ENCODE data around the gene TRIM41. TPM values are rescaled to one million over a fixed set of nuclear protein-coding genes. Genes with fewer than 3 reads are reported as not detected.
A peak's percentile ranks its signal among the peaks of the same experiment; 100 is the strongest.

TRIM41 gene
- total and polyA plus RNA-seq, 2 of the 13 experiments (the other 11 are each of a cell fraction or from before 2014, with no cell fraction given), result 10.2 to 16.7 TPM

DNA sequence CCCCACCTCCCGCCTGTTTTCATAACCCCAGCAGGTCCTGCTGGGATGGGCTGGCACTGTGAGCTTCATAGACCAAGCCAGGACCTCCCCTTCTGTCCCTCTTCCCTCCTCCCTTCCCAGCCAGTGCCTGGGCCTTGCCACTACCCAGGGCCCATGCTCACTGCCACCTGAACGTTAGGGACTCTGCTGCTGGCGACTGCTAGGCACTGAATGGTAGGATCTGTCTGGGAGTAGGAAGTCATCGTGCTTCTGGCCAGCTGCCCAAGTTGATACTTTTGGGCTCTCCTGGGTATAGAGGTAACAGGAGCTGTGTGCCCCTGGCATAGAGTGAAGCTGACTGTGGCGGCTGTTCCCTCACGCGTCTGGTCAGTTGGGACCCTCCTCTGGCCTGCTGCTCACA is 8.4 kb downstream of the TRIM41 start:
- H3K4me2 ChIP-seq (ENCODE audit: low read depth, low read length), result no peak overlapping the region
- no peaks in the 10 kb centered on the region for H3K79me2 ChIP-seq (ENCODE audit: insufficient read depth, low read length)
- H3K4me1 ChIP-seq (ENCODE audit: insufficient read depth, low read length), result peaks cover 8% of the 10 kb centered on the region; the same call in 1 of the 2 replicates
- in situ Hi-C loops (cut with HindIII; ENCODE audit: extremely low pct_ligation_motif_present, low pct_unique_long_range_greater_than_20kb) (no loop called here), intact Hi-C loops (cut with micrococcal nuclease; ENCODE audit: unreplicated experiment) (no loop called here)
- POLR2A ChIA-PET, result interaction anchor here (4.3 kb wide), 1 partner anchor 13 kb away, joined by 41 read pairs; the partner anchor contains the start of gene RACK1
- peak; percentile 0; the same call in 1 of the 3 replicates for ATAC-seq
- DNase-seq (ENCODE audit: low spot score), result no peak
- peaks cover 9% of the 10 kb centered on the region for H4K20me1 ChIP-seq (ENCODE audit: insufficient read depth, low read length)
- BruUV-seq (replicated peaks), result no TSS peak
- 100% methylated on average over 3 of the region's 7 CpGs for WGBS (ENCODE audit: low lambda C conversion rate)
- no peaks in the 10 kb centered on the region for H3K27me3 ChIP-seq (ENCODE audit: control insufficient read depth in 1 of 2, insufficient read depth in 2 of 2, low read length in 2 of 2)
- no peak for TF ChIP-seq ZNF546 (CRISPR knock-in tag; conservative IDR thresholded peaks at IDR 0.05)
- peak; percentile 36 for TF ChIP-seq AGO2 (optimal IDR thresholded peaks at IDR 0.05; ENCODE audit: low read depth, low read length)
- no peak overlapping the region for H3K27ac ChIP-seq (ENCODE audit: extremely low read length, insufficient read depth, low read length)
- no peak for FAIRE-seq
- H3K36me3 ChIP-seq (replicated peaks in 1 of 2; ENCODE audit: control insufficient read depth in 1 of 2, insufficient read depth in 2 of 2, low read length in 2 of 2), result peaks cover 18 to 59% of the 10 kb centered on the region in 2 experiments
- CTCF ChIA-PET (ENCODE audit: low intra/inter-chr PET ratio, low total read pairs), result no interaction called here
- H3K9me3 ChIP-seq (ENCODE audit: low read length), result no peaks in the 10 kb centered on the region
- H3K4me3 ChIP-seq (replicated peaks in 1 of 3; ENCODE audit: insufficient read depth in 1 of 3, low read depth in 2 of 3, low read length in 3 of 3), result no peak overlapping the region
- H2AFZ ChIP-seq (ENCODE audit: low read length), result no peak overlapping the region
- no peak overlapping the region for H3K9ac ChIP-seq (ENCODE audit: insufficient read depth, low read depth, low read length)

DNA sequence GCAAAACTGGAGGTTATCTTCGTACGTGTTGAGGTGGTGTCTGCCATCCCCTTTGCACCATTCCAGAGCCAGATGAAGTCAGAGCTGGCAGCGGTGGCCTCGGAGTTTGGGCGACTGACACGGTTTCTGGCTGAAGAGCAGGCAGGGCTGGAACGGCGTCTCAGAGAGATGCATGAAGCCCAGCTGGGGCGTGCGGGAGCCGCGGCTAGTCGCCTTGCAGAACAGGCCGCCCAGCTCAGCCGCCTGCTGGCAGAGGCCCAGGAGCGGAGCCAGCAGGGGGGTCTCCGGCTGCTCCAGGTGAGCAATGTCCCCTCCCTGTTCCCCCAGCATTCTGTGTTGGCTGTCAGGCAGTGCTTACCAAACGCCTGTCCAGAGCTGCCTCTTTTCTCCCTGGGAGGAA is 9.5 kb downstream of the TRIM41 start:
- no peak for DNase-seq (ENCODE audit: low spot score)
- Histone ChIP-seq H3K9me3 (ENCODE audit: low read length) (no peaks in the 10 kb centered on the region), H3K9ac (ENCODE audit: insufficient read depth, low read depth, low read length) (no peak overlapping the region), H3K79me2 (ENCODE audit: insufficient read depth, low read length) (no peaks in the 10 kb centered on the region), H3K27me3 (ENCODE audit: control insufficient read depth in 1 of 2, insufficient read depth in 2 of 2, low read length in 2 of 2) (no peaks in the 10 kb centered on the region), H3K4me3 (replicated peaks in 1 of 3; ENCODE audit: insufficient read depth in 1 of 3, low read depth in 2 of 3, low read length in 3 of 3) (no peak overlapping the region), H4K20me1 (ENCODE audit: insufficient read depth, low read length) (peaks cover 20% of the 10 kb centered on the region), H3K4me2 (ENCODE audit: low read depth, low read length) (no peak overlapping the region), H3K36me3 (replicated peaks in 1 of 2; ENCODE audit: control insufficient read depth in 1 of 2, insufficient read depth in 2 of 2, low read length in 2 of 2) (peaks cover 25 to 67% of the 10 kb centered on the region in 2 experiments), H3K27ac (ENCODE audit: extremely low read length, insufficient read depth, low read length) (no peak overlapping the region), H3K4me1 (ENCODE audit: insufficient read depth, low read length) (peaks cover 8% of the 10 kb centered on the region; the same call in 1 of the 2 replicates), H2AFZ (ENCODE audit: low read length) (no peak overlapping the region)
- WGBS (ENCODE audit: low lambda C conversion rate), result 95% methylated on average over 10 of the region's 18 CpGs
- POLR2A ChIA-PET, result interaction anchor here (1.4 to 4.3 kb wide), 2 partner anchors 9 to 12 kb away, joined by 4 to 41 read pairs; partner anchors contain the start of genes RACK1 and TRIM41
- FAIRE-seq, result no peak
- no TSS peak for BruUV-seq (replicated peaks)
- ATAC-seq, result peak; percentile 4; the same call in 2 of the 3 replicates
- CTCF ChIA-PET (ENCODE audit: low intra/inter-chr PET ratio, low total read pairs), result no interaction called here
- intact Hi-C loops (cut with micrococcal nuclease; ENCODE audit: unreplicated experiment), result no loop called here
- in situ Hi-C loops (cut with HindIII; ENCODE audit: extremely low pct_ligation_motif_present, low pct_unique_long_range_greater_than_20kb), result no loop called here
- TF ChIP-seq TCF7L2 (IDR thresholded peaks at IDR 0.05; ENCODE audit: low read depth, low read length) (no peak), ZNF12 (CRISPR knock-in tag; IDR thresholded peaks at IDR 0.05) (no peak), ZNF766 (CRISPR knock-in tag; IDR thresholded peaks at IDR 0.05; ENCODE audit: borderline replicate concordance) (no peak), AGO2 (optimal IDR thresholded peaks at IDR 0.05; ENCODE audit: low read depth, low read length) (peak; percentile 82), ZNF101 (CRISPR knock-in tag; IDR thresholded peaks at IDR 0.05; ENCODE audit: borderline replicate concordance, low read depth) (no peak), PAX8 (CRISPR knock-in tag; IDR thresholded peaks at IDR 0.05; ENCODE audit: borderline replicate concordance) (no peak), RBFOX2 (IDR thresholded peaks at IDR 0.05; ENCODE audit: low read depth, low read length) (peak; percentile 46; the same call in 1 of the 2 replicates), MXI1 (IDR thresholded peaks at IDR 0.05; ENCODE audit: borderline replicate concordance, low read depth, low read length) (no peak), SIX4 (CRISPR knock-in tag; IDR thresholded peaks at IDR 0.05) (no peak), HDAC6 (IDR thresholded peaks at IDR 0.05; ENCODE audit: low read depth, low read length) (no peak)
- TF ChIP-seq, protein P1, sequence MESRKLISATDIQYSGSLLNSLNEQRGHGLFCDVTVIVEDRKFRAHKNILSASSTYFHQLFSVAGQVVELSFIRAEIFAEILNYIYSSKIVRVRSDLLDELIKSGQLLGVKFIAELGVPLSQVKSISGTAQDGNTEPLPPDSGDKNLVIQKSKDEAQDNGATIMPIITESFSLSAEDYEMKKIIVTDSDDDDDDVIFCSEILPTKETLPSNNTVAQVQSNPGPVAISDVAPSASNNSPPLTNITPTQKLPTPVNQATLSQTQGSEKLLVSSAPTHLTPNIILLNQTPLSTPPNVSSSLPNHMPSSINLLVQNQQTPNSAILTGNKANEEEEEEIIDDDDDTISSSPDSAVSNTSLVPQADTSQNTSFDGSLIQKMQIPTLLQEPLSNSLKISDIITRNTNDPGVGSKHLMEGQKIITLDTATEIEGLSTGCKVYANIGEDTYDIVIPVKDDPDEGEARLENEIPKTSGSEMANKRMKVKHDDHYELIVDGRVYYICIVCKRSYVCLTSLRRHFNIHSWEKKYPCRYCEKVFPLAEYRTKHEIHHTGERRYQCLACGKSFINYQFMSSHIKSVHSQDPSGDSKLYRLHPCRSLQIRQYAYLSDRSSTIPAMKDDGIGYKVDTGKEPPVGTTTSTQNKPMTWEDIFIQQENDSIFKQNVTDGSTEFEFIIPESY (CRISPR knock-in tag; IDR thresholded peaks at IDR 0.05), result no peak
- TF ChIP-seq, protein P2, sequence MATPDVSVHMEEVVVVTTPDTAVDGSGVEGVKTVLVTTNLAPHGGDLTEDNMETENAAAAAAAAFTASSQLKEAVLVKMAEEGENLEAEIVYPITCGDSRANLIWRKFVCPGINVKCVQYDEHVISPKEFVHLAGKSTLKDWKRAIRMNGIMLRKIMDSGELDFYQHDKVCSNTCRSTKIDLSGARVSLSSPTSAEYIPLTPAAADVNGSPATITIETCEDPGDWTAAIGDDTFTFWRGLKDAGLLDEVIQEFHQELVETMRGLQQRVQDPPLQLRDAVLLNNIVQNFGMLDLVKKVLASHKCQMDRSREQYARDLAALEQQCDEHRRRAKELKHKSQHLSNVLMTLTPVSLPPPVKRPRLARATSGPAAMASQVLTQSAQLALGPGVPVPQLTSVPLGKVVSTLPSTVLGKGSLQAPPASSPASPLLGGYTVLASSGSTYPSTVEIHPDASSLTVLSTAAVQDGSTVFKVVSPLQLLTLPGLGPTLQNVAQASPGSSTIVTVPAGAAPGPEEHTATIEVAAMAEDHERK (CRISPR knock-in tag; IDR thresholded peaks at IDR 0.05; ENCODE audit: low read depth), result no peak
- TF ChIP-seq, protein P3, sequence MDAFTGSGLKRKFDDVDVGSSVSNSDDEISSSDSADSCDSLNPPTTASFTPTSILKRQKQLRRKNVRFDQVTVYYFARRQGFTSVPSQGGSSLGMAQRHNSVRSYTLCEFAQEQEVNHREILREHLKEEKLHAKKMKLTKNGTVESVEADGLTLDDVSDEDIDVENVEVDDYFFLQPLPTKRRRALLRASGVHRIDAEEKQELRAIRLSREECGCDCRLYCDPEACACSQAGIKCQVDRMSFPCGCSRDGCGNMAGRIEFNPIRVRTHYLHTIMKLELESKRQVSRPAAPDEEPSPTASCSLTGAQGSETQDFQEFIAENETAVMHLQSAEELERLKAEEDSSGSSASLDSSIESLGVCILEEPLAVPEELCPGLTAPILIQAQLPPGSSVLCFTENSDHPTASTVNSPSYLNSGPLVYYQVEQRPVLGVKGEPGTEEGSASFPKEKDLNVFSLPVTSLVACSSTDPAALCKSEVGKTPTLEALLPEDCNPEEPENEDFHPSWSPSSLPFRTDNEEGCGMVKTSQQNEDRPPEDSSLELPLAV (CRISPR knock-in tag; conservative IDR thresholded peaks at IDR 0.05; ENCODE audit: low read depth), result no peak
